ENCODE data around the gene KDM4C. TPM values are rescaled to one million over a fixed set of nuclear protein-coding genes. Genes with fewer than 3 reads are reported as not detected.
A peak's percentile ranks its signal among the peaks of the same experiment; 100 is the strongest.
"Not testable (repeated sequence)": the region's sequence is repeated elsewhere in the genome, so short reads cannot be mapped to it uniquely, and the experiment has no call there.

The KDM4C gene
- total RNA-seq, 1 experiment from 2014 or later = 4.8 TPM

GRCh38 chr9:6785682-6786081 is 27.9 kb downstream of the KDM4C start:
- no peaks in the 10 kb centered on the region for H3K27me3 ChIP-seq (replicated peaks; ENCODE audit: insufficient read depth, low read depth, low read length, poor library complexity)
- CTCF ChIA-PET = no interaction called here
- POLR2A ChIA-PET (ENCODE audit: low non-redundant PET) = no interaction called here
- peaks cover 7% of the 10 kb centered on the region for H3K4me1 ChIP-seq (ENCODE audit: insufficient read depth, low read length, poor library complexity, severe bottlenecking)
- BruUV-seq (replicated peaks) = no TSS peak
- no peak overlapping the region for H3K27ac ChIP-seq (ENCODE audit: low read depth, low read length, poor library complexity, severe bottlenecking)
- no peaks in the 10 kb centered on the region for H3K9me3 ChIP-seq (ENCODE audit: low read depth, low read length, poor library complexity, severe bottlenecking)
- no peaks in the 10 kb centered on the region for H3K36me3 ChIP-seq (ENCODE audit: insufficient read depth, low read length, poor library complexity, severe bottlenecking)
- no peak overlapping the region for H3K4me3 ChIP-seq (ENCODE audit: low read depth, low read length, poor library complexity, severe bottlenecking)
- intact Hi-C loops (cut with micrococcal nuclease; ENCODE audit: unreplicated experiment) = no loop called here
- no peak for TF ChIP-seq EZH2 (IDR thresholded peaks at IDR 0.05; ENCODE audit: borderline replicate concordance, low read depth, low read length, poor library complexity, severe bottlenecking)
- no peak for TF ChIP-seq CTCF (conservative IDR thresholded peaks at IDR 0.05; ENCODE audit: low read depth, low read length)
- no peak for DNase-seq (ENCODE audit: low spot score)

- Histone ChIP-seq H3K27me3 (replicated peaks; ENCODE audit: insufficient read depth, low read depth, low read length, poor library complexity) (no peaks in the 10 kb centered on the region), H3K27ac (ENCODE audit: low read depth, low read length, poor library complexity, severe bottlenecking) (no peak overlapping the region), H3K9me3 (ENCODE audit: low read depth, low read length, poor library complexity, severe bottlenecking) (no peaks in the 10 kb centered on the region), H3K4me1 (ENCODE audit: insufficient read depth, low read length, poor library complexity, severe bottlenecking) (peaks cover 7% of the 10 kb centered on the region), H3K4me3 (ENCODE audit: low read depth, low read length, poor library complexity, severe bottlenecking) (no peak overlapping the region), H3K36me3 (ENCODE audit: insufficient read depth, low read length, poor library complexity, severe bottlenecking) (no peaks in the 10 kb centered on the region)
- no peak for DNase-seq (ENCODE audit: low spot score)
- POLR2A ChIA-PET (ENCODE audit: low non-redundant PET) = no interaction called here
- BruUV-seq (replicated peaks) = no TSS peak
- TF ChIP-seq EZH2 (IDR thresholded peaks at IDR 0.05; ENCODE audit: borderline replicate concordance, low read depth, low read length, poor library complexity, severe bottlenecking) (no peak), CTCF (conservative IDR thresholded peaks at IDR 0.05; ENCODE audit: low read depth, low read length) (no peak)
- CTCF ChIA-PET = no interaction called here
- intact Hi-C loops (cut with micrococcal nuclease; ENCODE audit: unreplicated experiment) = no loop called here
Measured at GRCh38 chr9:6787793-6788161, 30.0 kb downstream of the KDM4C start.

GRCh38 chr9:6788162-6789016 is 30.6 kb downstream of the KDM4C start:
- intact Hi-C loops (cut with micrococcal nuclease; ENCODE audit: unreplicated experiment) = no loop called here
- H3K36me3 ChIP-seq (ENCODE audit: insufficient read depth, low read length, poor library complexity, severe bottlenecking) = no peaks in the 10 kb centered on the region
- H3K4me3 ChIP-seq (ENCODE audit: low read depth, low read length, poor library complexity, severe bottlenecking) = no peak overlapping the region
- CTCF ChIA-PET = interaction anchor here (0.7 kb wide), 1 partner anchor 93 kb away, joined by 3 read pairs; no protein-coding TSS in a partner anchor
- no peaks in the 10 kb centered on the region for H3K9me3 ChIP-seq (ENCODE audit: low read depth, low read length, poor library complexity, severe bottlenecking)
- POLR2A ChIA-PET (ENCODE audit: low non-redundant PET) = no interaction called here
- no peaks in the 10 kb centered on the region for H3K27me3 ChIP-seq (replicated peaks; ENCODE audit: insufficient read depth, low read depth, low read length, poor library complexity)
- DNase-seq (ENCODE audit: low spot score) = peak; percentile 32
- peaks cover 7% of the 10 kb centered on the region for H3K4me1 ChIP-seq (ENCODE audit: insufficient read depth, low read length, poor library complexity, severe bottlenecking)
- no peak overlapping the region for H3K27ac ChIP-seq (ENCODE audit: low read depth, low read length, poor library complexity, severe bottlenecking)
- BruUV-seq (replicated peaks) = no TSS peak
- TF ChIP-seq EZH2 (IDR thresholded peaks at IDR 0.05; ENCODE audit: borderline replicate concordance, low read depth, low read length, poor library complexity, severe bottlenecking) (no peak), CTCF (conservative IDR thresholded peaks at IDR 0.05; ENCODE audit: low read depth, low read length) (no peak)

GRCh38 chr9:6789017-6789338 is 31.2 kb downstream of the KDM4C start:
- H3K4me3 ChIP-seq (ENCODE audit: low read depth, low read length, poor library complexity, severe bottlenecking); H3K9me3 ChIP-seq (ENCODE audit: low read depth, low read length, poor library complexity, severe bottlenecking); DNase-seq (ENCODE audit: low spot score); intact Hi-C loops (cut with micrococcal nuclease; ENCODE audit: unreplicated experiment); BruUV-seq (replicated peaks); H3K4me1 ChIP-seq (ENCODE audit: insufficient read depth, low read length, poor library complexity, severe bottlenecking); H3K27ac ChIP-seq (ENCODE audit: low read depth, low read length, poor library complexity, severe bottlenecking); POLR2A ChIA-PET (ENCODE audit: low non-redundant PET); H3K36me3 ChIP-seq (ENCODE audit: insufficient read depth, low read length, poor library complexity, severe bottlenecking); H3K27me3 ChIP-seq (replicated peaks; ENCODE audit: insufficient read depth, low read depth, low read length, poor library complexity): not testable (repeated sequence)
- CTCF ChIA-PET = interaction anchor here (0.7 kb wide), 1 partner anchor 92 kb away, joined by 3 read pairs; no protein-coding TSS in a partner anchor
